A549 (cell line): ENCODE results near the gene RADIL. TPM values are rescaled to one million over a fixed set of nuclear protein-coding genes. Genes with fewer than 3 reads are reported as not detected.

Experiments
- ATAC-seq, 2 experiments: fragments of 200-7000 bp in 1 of 2; fragments of >200 bp in 1 of 2; cut with Nextera tagmentation in 1 of 2; cut with Tn5 transposase in 1 of 2; 3 replicates each; pipeline versions ENCODE4 v1.8.0 to v1.9.1; 2018 to 2020; ENCODE audit warnings: mild to moderate bottlenecking in 1 of 2, moderate library complexity in 1 of 2
- CTCF ChIA-PET: fragments of 300-600 bp; sonication (Branson Sonifier 250); formaldehyde crosslinking; extraction: SDS; loops from one replicate; lab custom pipeline; 2021; ENCODE audit warnings: antibody characterized with exemption, inconsistent platforms; lab: Yijun Ruan, JAX
- POLR2A ChIA-PET: fragments of 350-600 bp; formaldehyde crosslinking; extraction: SDS; loops from one replicate; lab custom pipeline; 2021; ENCODE audit warnings: antibody characterized with exemption, inconsistent platforms; lab: Yijun Ruan, JAX
- DNase-seq, 2 experiments: peaks; one replicate each; pipeline versions ENCODE4 v3.0.0 to v3.0.0-alpha.2; 2011 to 2016; ENCODE audit warnings: low read depth in 1 of 2, low spot score in 1 of 2
- FAIRE-seq: peaks from 2 replicates; lab custom pipeline; 2011; peaks lifted over from hg19 to GRCh38; lab: Jason Lieb, UNC
- H3K27ac ChIP-seq, 2 experiments: fragments of >200 bp; sonication (Bioruptor Twin); formaldehyde crosslinking; 3 replicates each; pipeline ENCODE4 v1.5.1; 2016 to 2017
- H3K4me1 ChIP-seq: fragments of >200 bp; sonication (Bioruptor Twin); formaldehyde crosslinking; 3 replicates; pipeline ENCODE4 v1.6.1; 2016
- H3K4me2 ChIP-seq: fragments of >200 bp; sonication (Bioruptor Twin); formaldehyde crosslinking; 3 replicates; pipeline ENCODE4 v1.6.1; 2016
- H3K4me3 ChIP-seq: fragments of >200 bp; sonication (Bioruptor Twin); formaldehyde crosslinking; 3 replicates; pipeline ENCODE4 v1.5.1; 2016
- H3K9me3 ChIP-seq: fragments of >200 bp; sonication (Bioruptor Twin); formaldehyde crosslinking; 3 replicates; pipeline ENCODE4 v1.6.1; 2016
- BHLHE40 ChIP-seq: IDR thresholded peaks from 2 replicates; pipeline ENCODE4 v1.6.1; 2012; ENCODE audit warnings: low read depth, low read length, inconsistent platforms
- EHF ChIP-seq: fragments of 250-450 bp; sonication (Bioruptor Pico); IDR thresholded peaks from 2 replicates; pipeline ENCODE4 v1.5.0; 2020; ENCODE audit warnings: mild to moderate bottlenecking
- EHMT2 ChIP-seq: fragments of 200-600 bp; sonication (generic); IDR thresholded peaks from 2 replicates; pipeline ENCODE4 v1.6.1; 2016; ENCODE audit warnings: antibody characterized with exemption, low read depth, mild to moderate bottlenecking, moderate library complexity
- EP300 ChIP-seq, 2 experiments: fragments of >200 bp; sonication (Bioruptor Twin); formaldehyde crosslinking; IDR thresholded peaks; 2 replicates in 1 of 2; 3 replicates in 1 of 2; pipeline ENCODE4 v1.6.1; 2016 to 2017
- ESRRA ChIP-seq: fragments of 150-350 bp; IDR thresholded peaks from 2 replicates; pipeline ENCODE4 v1.6.1; 2014; ENCODE audit warnings: mild to moderate bottlenecking, low read length, borderline replicate concordance
- HEYL ChIP-seq: fragments of 250-450 bp; sonication (Bioruptor Pico); IDR thresholded peaks from 2 replicates; pipeline ENCODE4 v1.8.0; 2021; ENCODE audit warnings: mild to moderate bottlenecking, moderate library complexity
- HOXA7 ChIP-seq: fragments of 250-450 bp; sonication (Bioruptor Pico); IDR thresholded peaks from 2 replicates; pipeline ENCODE4 v1.5.0; 2020; ENCODE audit warnings: mild to moderate bottlenecking, moderate library complexity
- HOXB13 ChIP-seq: fragments of 250-450 bp; sonication (Bioruptor Pico); IDR thresholded peaks from 2 replicates; pipeline ENCODE4 v1.5.0; 2020; ENCODE audit warnings: low read depth, mild to moderate bottlenecking, moderate library complexity
- JUN ChIP-seq, 2 experiments: fragments of >200 bp; sonication (Bioruptor Twin); formaldehyde crosslinking; IDR thresholded peaks; 2 replicates in 1 of 2; 3 replicates in 1 of 2; pipeline ENCODE4 v1.6.1; 2016 to 2017
- KDM5A ChIP-seq: fragments of 200-600 bp; sonication (generic); IDR thresholded peaks from 2 replicates; pipeline ENCODE4 v1.6.1; 2016; ENCODE audit warnings: antibody characterized with exemption, mild to moderate bottlenecking
- MAX ChIP-seq: IDR thresholded peaks from 2 replicates; pipeline ENCODE4 v1.6.1; 2012
- MAZ ChIP-seq: fragments of 150-350 bp; IDR thresholded peaks from 2 replicates; pipeline ENCODE4 v1.6.1; 2014; ENCODE audit warnings: antibody characterized with exemption, low read depth, low read length, borderline replicate concordance
- MYC ChIP-seq: IDR thresholded peaks from 2 replicates; pipeline ENCODE4 v1.6.1; 2012; ENCODE audit warnings: mild to moderate bottlenecking, inconsistent platforms, low read length, improper control_type of control experiment, borderline replicate concordance
- NPAS2 ChIP-seq: fragments of 250-450 bp; sonication (Bioruptor Pico); IDR thresholded peaks from 2 replicates; pipeline ENCODE4 v1.8.0; 2022; ENCODE audit warnings: mild to moderate bottlenecking, moderate library complexity, borderline replicate concordance
- POLR2AphosphoS2 ChIP-seq: conservative IDR thresholded peaks from 2 replicates; pipeline ENCODE4 v1.6.1; 2012; ENCODE audit warnings: low read length, improper control_type of control experiment, inconsistent platforms
- RNF2 ChIP-seq: fragments of 200-600 bp; sonication (generic); IDR thresholded peaks from 2 replicates; pipeline ENCODE4 v1.6.1; 2016; ENCODE audit warnings: low read depth, mild to moderate bottlenecking, antibody characterized with exemption, moderate library complexity, borderline replicate concordance
- SMC3 ChIP-seq: fragments of >200 bp; sonication (Bioruptor Twin); formaldehyde crosslinking; IDR thresholded peaks from 3 replicates; pipeline ENCODE4 v1.6.1; 2018; ENCODE audit warnings: inconsistent platforms
- TFCP2L1 ChIP-seq: fragments of 250-450 bp; sonication (Bioruptor Pico); IDR thresholded peaks from 2 replicates; pipeline ENCODE4 v1.5.0; 2021; ENCODE audit warnings: mild to moderate bottlenecking
- TP53 ChIP-seq: fragments of 250-450 bp; sonication (Bioruptor Pico); IDR thresholded peaks from 2 replicates; pipeline ENCODE4 v1.5.0; 2021; ENCODE audit warnings: mild to moderate bottlenecking, moderate library complexity
- ZNF302 ChIP-seq: fragments of 250-450 bp; sonication (Bioruptor Pico); IDR thresholded peaks from 2 replicates; pipeline ENCODE4 v1.9.0; 2021; ENCODE audit warnings: inconsistent platforms, mild to moderate bottlenecking, moderate library complexity
- ZSCAN20 ChIP-seq: fragments of 250-450 bp; sonication (Bioruptor Pico); IDR thresholded peaks from 2 replicates; pipeline ENCODE4 v1.8.0; 2022; ENCODE audit warnings: mild to moderate bottlenecking, moderate library complexity
- WGBS: methylation state at CpG from one replicate; pipeline ENCODE4 v1.1.6; 2017; ENCODE audit errors: missing lambda C conversion rate; 5-methylcytosine and 5-hydroxymethylcytosine counted together
- polyA plus RNA-seq, 4 experiments: library from polyadenylated mRNA; depleted of rRNA in 3 of 4; stranded (reverse); fragments of >200 nt; fragmentation: RNase III in 1 of 4; extraction: RNeasy Plus Mini Kit Qiagen cat#74134 plus additional on column Dnase treatment in 1 of 4; gene quantifications; 2 replicates in 3 of 4; 3 replicates in 1 of 4; pipeline ENCODE4 v1.2.3, GENCODE V29; 2011 to 2017
- TF ChIP-seq, protein P1 (sequence below): IDR thresholded peaks from 2 replicates; pipeline ENCODE4 v1.6.1; 2012
- TF ChIP-seq, protein P2 (sequence below): fragments of 200-600 bp; sonication (generic); IDR thresholded peaks from 2 replicates; pipeline ENCODE4 v1.6.1; 2016; ENCODE audit warnings: antibody characterized with exemption, mild to moderate bottlenecking, moderate library complexity
- TF ChIP-seq, protein P3 (sequence below): fragments of 150-350 bp; IDR thresholded peaks from 2 replicates; pipeline ENCODE4 v1.6.1; 2014; ENCODE audit warnings: low read depth, mild to moderate bottlenecking, low read length

The RADIL gene
- polyA plus RNA-seq, 2 of the 4 experiments (the other 2 are of a cell fraction), result 1.0 to 1.1 TPM

- TF ChIP-seq MAX (no peak), KDM5A (no peak), MAZ (no peak), EP300 (IDR thresholded peaks at IDR 0.05) (no peak), HOXB13 (CRISPR knock-in tag) (no peak), ZNF302 (CRISPR knock-in tag) (no peak), RNF2 (no peak), TFCP2L1 (CRISPR knock-in tag) (no peak), HEYL (CRISPR knock-in tag) (no peak), ESRRA (no peak), MYC (no peak), POLR2AphosphoS2 (no peak), NPAS2 (CRISPR knock-in tag) (no peak), JUN (IDR thresholded peaks at IDR 0.05) (no peak), HOXA7 (no peak)
- TF ChIP-seq, protein P1, sequence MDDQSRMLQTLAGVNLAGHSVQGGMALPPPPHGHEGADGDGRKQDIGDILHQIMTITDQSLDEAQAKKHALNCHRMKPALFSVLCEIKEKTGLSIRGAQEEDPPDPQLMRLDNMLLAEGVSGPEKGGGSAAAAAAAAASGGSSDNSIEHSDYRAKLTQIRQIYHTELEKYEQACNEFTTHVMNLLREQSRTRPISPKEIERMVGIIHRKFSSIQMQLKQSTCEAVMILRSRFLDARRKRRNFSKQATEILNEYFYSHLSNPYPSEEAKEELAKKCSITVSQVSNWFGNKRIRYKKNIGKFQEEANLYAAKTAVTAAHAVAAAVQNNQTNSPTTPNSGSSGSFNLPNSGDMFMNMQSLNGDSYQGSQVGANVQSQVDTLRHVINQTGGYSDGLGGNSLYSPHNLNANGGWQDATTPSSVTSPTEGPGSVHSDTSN, result no peak
- TF ChIP-seq, protein P2, sequence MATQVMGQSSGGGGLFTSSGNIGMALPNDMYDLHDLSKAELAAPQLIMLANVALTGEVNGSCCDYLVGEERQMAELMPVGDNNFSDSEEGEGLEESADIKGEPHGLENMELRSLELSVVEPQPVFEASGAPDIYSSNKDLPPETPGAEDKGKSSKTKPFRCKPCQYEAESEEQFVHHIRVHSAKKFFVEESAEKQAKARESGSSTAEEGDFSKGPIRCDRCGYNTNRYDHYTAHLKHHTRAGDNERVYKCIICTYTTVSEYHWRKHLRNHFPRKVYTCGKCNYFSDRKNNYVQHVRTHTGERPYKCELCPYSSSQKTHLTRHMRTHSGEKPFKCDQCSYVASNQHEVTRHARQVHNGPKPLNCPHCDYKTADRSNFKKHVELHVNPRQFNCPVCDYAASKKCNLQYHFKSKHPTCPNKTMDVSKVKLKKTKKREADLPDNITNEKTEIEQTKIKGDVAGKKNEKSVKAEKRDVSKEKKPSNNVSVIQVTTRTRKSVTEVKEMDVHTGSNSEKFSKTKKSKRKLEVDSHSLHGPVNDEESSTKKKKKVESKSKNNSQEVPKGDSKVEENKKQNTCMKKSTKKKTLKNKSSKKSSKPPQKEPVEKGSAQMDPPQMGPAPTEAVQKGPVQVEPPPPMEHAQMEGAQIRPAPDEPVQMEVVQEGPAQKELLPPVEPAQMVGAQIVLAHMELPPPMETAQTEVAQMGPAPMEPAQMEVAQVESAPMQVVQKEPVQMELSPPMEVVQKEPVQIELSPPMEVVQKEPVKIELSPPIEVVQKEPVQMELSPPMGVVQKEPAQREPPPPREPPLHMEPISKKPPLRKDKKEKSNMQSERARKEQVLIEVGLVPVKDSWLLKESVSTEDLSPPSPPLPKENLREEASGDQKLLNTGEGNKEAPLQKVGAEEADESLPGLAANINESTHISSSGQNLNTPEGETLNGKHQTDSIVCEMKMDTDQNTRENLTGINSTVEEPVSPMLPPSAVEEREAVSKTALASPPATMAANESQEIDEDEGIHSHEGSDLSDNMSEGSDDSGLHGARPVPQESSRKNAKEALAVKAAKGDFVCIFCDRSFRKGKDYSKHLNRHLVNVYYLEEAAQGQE, result no peak
- POLR2A ChIA-PET, result no interaction called here
- WGBS, result 88% methylated on average over 25 of the region's 28 CpGs
These were observed 47.9 kb downstream of the RADIL start for GRCh38 chr7:4835398-4836205.

DNA sequence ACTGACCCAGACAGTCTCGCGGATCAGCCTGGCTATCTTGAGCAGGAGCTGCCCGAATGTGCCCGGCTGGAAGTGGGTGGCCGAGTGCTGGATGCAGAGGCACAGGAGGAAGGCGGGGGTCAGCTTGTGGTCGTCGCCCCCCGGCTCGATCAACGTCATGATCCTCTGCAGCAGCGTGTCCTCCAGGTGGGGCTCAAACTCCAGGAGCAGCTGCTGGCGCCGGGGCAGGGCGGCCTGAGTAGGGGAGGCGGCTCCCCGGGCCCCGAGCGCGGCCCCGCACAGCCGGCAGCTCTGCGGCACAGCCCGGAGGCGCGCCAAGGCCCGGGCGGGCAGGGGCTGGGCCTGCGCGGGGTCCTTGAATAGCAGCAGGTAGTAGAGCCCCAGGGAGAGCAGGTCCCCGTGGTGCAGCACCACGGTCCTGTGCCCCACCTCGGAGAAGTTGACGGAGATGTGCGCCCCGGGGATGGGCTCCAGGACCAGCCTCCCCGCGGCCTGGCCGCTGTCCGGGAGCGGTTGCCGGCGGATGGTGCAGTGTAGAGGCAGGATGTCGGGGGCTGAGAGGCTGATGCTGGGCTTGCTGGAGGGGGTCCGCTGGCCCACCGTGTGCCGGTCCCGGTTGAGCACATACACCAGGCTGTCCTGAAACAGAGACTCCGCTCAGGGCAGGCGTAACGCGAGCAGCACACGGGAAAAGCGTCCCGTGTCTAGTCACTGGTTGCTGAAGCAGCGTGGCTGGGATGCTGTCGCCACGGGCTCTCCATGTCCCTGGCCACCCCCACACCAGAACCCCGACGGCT is 48.7 kb downstream of the RADIL start:
- H3K4me1 ChIP-seq, result no peaks in the 10 kb centered on the region
- POLR2A ChIA-PET, result no interaction called here
- no peak for TF ChIP-seq SMC3
- TF ChIP-seq TP53 (CRISPR knock-in tag), result no peak
- no peak for TF ChIP-seq JUN (IDR thresholded peaks at IDR 0.05)
- TF ChIP-seq BHLHE40, result no peak
- TF ChIP-seq, protein P3, sequence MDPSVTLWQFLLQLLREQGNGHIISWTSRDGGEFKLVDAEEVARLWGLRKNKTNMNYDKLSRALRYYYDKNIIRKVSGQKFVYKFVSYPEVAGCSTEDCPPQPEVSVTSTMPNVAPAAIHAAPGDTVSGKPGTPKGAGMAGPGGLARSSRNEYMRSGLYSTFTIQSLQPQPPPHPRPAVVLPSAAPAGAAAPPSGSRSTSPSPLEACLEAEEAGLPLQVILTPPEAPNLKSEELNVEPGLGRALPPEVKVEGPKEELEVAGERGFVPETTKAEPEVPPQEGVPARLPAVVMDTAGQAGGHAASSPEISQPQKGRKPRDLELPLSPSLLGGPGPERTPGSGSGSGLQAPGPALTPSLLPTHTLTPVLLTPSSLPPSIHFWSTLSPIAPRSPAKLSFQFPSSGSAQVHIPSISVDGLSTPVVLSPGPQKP, result no peak
- TF ChIP-seq ZSCAN20 (CRISPR knock-in tag), result no peak
- no peak for TF ChIP-seq EHMT2
- no peak for TF ChIP-seq RNF2
- TF ChIP-seq NPAS2 (CRISPR knock-in tag), result no peak
- TF ChIP-seq EHF (CRISPR knock-in tag), result no peak
- TF ChIP-seq, all 56 proteins: peak for 0
- 86% methylated on average over 31 of the region's 60 CpGs for WGBS
- ATAC-seq (no peak), DNase-seq (no peak), FAIRE-seq (no peak)
- H3K9me3 ChIP-seq, result no peaks in the 10 kb centered on the region
- no peak overlapping the region for H3K4me3 ChIP-seq
- CTCF ChIA-PET, result interaction anchor here (0.6 to 1.8 kb wide), 3 partner anchors 36 to 340 kb away, joined by 3 to 6 read pairs (median 3); partner anchors contain the start of gene RADIL
- H3K27ac ChIP-seq, result no peak overlapping the region
- H3K4me2 ChIP-seq, result no peak overlapping the region

More at GRCh38 chr7:4835398-4836205, 47.9 kb downstream of the RADIL start:
- Histone ChIP-seq H3K9me3 (no peaks in the 10 kb centered on the region), H3K4me1 (no peaks in the 10 kb centered on the region), H3K27ac (no peak overlapping the region), H3K4me3 (no peak overlapping the region), H3K4me2 (no peak overlapping the region)
- no peak for FAIRE-seq
- ATAC-seq, result no peak
- no peak for DNase-seq
- CTCF ChIA-PET, result interaction anchor here (1.0 kb wide), 1 partner anchor 48 kb away, joined by 3 read pairs; the partner anchor contains the start of gene RADIL
